ENCODE measurements around the gene VTN.

Gene VTN

DNA sequence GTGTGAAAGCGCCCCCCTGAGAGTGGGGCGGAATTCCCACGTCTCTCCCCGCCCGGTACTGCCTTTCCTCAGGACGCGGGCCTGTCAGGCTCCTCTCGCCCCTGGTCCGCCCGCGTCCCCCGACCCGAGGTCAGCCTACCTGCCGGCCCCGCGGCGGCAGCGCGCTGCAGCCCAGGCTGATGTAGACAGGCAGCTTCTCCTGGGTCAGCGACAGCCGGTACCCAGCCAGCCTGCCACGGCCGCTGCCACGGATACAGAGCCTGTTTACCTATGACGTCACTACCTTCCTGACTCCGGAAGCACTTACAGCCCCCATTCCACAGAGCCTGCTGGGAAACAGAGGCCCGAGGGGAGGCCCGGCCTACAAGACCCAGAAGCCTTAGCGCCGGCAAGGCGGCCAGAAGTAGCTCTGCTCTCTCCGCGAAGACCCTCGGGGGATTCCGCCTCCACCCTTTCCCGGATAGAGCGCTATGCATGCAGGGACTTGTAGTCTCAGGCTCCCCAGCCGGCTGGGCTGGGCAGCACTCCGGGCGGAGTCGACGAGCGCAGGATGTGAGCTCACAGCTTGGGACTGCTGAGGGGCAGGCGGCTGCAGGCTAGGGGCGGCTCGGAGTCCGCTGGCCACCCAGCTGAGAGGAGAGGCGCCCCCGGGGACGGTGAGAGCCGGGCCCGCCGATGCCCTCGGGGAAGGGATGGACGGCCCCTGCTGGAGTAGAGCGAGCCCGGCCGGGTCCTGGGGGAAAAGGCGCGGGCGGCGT lies 34.7 kb downstream of the VTN start, which contains the start of the genes IFT20 and TNFAIP1:
Gene IFT20, minus strand, starts transcription at position 272 of the 758 bp plus-strand sequence. CDS start 3,487 bp downstream, outside the sequence.
Gene TNFAIP1, plus strand, starts transcription at position 561 of the 758 bp plus-strand sequence. CDS start 3,761 bp downstream, outside the sequence.
- TF ChIP-seq, protein P1, sequence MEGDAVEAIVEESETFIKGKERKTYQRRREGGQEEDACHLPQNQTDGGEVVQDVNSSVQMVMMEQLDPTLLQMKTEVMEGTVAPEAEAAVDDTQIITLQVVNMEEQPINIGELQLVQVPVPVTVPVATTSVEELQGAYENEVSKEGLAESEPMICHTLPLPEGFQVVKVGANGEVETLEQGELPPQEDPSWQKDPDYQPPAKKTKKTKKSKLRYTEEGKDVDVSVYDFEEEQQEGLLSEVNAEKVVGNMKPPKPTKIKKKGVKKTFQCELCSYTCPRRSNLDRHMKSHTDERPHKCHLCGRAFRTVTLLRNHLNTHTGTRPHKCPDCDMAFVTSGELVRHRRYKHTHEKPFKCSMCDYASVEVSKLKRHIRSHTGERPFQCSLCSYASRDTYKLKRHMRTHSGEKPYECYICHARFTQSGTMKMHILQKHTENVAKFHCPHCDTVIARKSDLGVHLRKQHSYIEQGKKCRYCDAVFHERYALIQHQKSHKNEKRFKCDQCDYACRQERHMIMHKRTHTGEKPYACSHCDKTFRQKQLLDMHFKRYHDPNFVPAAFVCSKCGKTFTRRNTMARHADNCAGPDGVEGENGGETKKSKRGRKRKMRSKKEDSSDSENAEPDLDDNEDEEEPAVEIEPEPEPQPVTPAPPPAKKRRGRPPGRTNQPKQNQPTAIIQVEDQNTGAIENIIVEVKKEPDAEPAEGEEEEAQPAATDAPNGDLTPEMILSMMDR (IDR thresholded peaks at IDR 0.05) = no peak

DNA sequence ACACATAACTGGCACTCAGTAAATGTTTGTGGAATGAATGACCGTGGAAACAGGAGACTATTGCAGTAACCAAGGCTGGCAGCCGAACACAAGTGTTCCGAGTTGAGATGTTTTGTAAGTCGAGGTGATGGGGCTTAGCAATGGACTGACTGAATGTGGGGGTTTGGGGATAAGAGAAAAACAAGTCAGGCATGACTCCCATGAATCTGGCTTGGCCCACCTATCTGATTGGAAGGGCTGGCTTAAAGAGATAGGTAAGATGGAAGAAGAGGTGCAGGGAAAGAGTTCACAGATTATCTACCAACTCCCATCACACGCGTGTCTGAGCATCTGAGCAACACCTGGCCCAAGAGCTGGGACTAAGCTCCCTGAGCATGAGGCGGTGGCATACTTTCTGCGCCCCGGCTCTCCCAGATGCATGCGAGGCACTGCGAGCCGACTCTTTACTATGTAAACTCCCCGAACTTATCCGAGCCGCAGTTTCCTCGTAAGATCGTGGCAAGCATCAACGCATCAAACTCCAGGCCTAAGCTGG lies 35.4 kb downstream of the VTN start:
- TF ChIP-seq, protein P1 (IDR thresholded peaks at IDR 0.05) = no peak

DNA sequence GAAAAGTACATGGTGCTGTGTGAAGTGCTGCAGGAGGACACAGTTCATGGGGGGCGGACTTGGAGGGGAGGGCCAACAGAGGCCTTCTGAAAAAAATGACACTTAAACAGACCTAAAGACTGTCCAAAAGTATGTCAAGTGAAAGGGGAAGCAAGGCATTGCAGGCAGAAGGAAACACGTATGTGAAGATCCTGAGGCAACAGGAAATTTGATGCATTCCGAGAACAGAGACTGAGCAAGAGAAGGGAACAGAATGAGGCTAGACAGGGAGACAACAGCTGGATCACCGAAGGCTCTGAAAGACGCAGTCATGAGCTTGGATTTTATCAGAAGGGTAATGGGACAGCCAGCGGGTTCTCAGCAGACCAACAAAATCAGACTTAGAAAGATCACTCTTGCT lies 35.9 kb downstream of the VTN start:
- TF ChIP-seq, protein P1 (IDR thresholded peaks at IDR 0.05) = no peak

DNA sequence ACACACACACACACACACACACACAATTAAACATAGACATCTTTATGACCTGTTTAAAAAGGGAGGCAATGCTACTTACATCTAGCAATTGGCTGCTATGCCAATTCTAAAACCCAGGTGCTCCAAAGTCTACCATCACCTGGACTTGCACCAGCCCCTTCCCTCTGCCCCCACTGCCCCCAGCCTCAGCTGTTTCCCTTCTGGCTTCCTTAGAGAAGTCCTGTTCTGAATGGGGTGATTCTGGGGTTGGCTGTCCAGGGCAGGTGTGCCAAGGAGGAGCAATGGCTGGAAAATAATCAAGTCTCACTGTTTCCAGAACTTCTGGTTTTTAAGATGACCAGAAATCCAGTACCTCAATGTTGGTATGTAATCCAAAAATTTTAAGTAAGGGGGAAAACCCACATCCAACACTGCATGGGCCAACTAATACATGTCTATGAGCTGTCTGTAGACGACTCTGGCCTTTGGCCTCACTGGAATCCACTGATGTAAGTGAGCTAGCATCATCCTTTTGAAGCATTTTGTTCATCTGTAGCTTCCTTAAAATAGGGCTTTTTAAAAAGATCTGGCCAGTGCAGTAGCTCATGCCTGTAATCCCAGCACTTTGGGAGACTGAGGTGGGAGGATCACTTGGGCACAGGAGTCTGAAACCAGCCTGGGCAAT lies 36.9 kb downstream of the VTN start:
- TF ChIP-seq, protein P1 (IDR thresholded peaks at IDR 0.05) = no peak

DNA sequence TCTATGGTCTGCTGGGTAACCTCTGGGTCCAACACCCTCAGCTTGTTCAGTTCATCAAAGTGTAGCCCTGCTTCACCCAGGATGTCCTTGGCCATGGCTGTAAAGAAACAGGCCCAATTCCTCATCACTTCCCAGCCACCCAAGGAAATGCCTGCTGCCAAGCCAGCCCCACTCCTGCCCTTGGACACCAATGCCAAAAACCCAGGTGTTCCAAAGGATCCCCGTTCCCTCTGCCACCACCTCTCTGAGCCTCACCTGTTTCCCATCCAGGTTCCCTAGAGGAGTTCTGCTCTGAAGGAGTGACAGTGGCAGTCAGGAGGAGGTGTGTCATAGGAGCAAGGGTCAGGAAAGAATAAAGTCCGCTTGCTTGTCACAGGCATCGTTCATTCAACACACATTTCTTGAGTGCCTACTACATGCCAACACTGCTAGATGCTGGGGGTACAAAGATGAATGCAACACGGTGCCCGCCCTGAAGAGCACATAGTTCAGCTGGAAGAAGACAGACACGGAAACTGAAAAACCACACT lies 38.2 kb downstream of the VTN start:
- TF ChIP-seq, protein P1 (IDR thresholded peaks at IDR 0.05) = no peak

DNA sequence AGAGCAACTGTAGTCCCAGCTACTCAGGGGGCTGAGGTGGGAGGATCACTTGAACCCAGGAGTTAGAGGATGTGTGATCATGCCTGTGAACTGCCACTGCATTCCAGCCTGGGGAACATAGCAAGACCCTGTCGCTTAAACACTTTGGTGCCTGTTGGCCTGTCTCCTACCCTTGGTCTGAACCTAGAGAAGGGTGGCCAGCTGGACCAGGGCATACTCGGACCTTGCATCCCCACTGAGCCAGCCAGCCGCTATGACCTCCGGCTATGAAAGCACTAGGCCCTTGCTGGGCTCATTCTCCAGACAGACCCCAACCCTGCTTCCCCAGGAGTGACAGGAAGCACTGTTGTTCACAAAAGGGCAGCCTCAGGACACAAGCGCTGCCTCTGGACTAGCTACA lies 39.4 kb downstream of the VTN start:
- TF ChIP-seq, protein P1 (IDR thresholded peaks at IDR 0.05) = no peak

DNA sequence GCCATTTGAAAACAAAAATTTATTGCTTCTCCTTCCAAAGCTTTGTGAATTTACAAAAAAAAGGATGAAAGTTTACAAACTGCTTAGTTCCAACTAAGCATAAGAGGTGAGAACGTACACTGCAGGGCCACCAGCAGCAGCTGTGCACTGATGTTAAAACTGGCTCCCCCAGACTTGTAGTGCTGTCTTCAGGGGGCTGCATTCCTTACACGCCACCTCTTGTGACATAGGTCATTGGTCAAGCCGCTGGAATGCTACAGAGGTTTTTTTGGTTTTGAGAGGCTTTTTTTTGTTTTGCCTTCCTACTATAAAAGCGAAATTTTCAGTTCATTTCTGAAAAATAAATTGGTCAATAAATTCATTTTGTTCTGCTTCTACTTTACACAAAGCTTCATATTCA lies 41.8 kb downstream of the VTN start:
- TF ChIP-seq, protein P1 (IDR thresholded peaks at IDR 0.05) = no peak
